WTC11 (cell line): ENCODE results near the gene SCRN3. TPM values are rescaled to one million over a fixed set of nuclear protein-coding genes. Genes with fewer than 3 reads are reported as not detected.

ENCODE experiments used
- ATAC-seq: fragments of 200-7000 bp; cut with Tn5 transposase; 2 replicates; pipeline ENCODE4 v1.10.0; 2021; ENCODE audit warnings: mild to moderate bottlenecking, moderate library complexity
- Bru-seq: library from RNA; stranded (reverse); fragments of 400-500 nt; gene quantifications from one replicate; lab custom pipeline; 2021; lab: Mats Ljungman, UMichigan
- CTCF ChIA-PET: fragments of 300-600 bp; sonication (Branson Sonifier 250); formaldehyde crosslinking; loops from one replicate; lab custom pipeline; 2021; ENCODE audit warnings: antibody characterized with exemption; lab: Charles Lee
- POLR2A ChIA-PET: fragments of 350-600 bp; sonication (Branson Sonifier 250); formaldehyde crosslinking; loops from one replicate; lab custom pipeline; 2021; ENCODE audit warnings: antibody characterized with exemption; lab: Charles Lee
- DNase-seq: peaks from one replicate; pipeline ENCODE4 v3.0.0; 2021; ENCODE audit warnings: low spot score
- H3K27ac Mint-ChIP-seq: 2 replicates; pipeline ENCODE4 v1.8.0; 2021; ENCODE audit warnings: mixed read lengths
- H3K27me3 Mint-ChIP-seq: 2 replicates; pipeline ENCODE4 v1.8.0; 2021; ENCODE audit warnings: low read depth, mild to moderate bottlenecking, moderate library complexity, mixed read lengths
- H3K36me3 Mint-ChIP-seq: 2 replicates; pipeline ENCODE4 v1.8.0; 2021; ENCODE audit warnings: mixed read lengths
- H3K4me1 Mint-ChIP-seq: 2 replicates; pipeline ENCODE4 v1.8.0; 2022; ENCODE audit warnings: mixed read lengths
- H3K4me3 Mint-ChIP-seq: 2 replicates; pipeline ENCODE4 v1.8.0; 2021; ENCODE audit warnings: mild to moderate bottlenecking, moderate library complexity, mixed read lengths
- H3K9me3 Mint-ChIP-seq: 2 replicates; pipeline ENCODE4 v1.8.0; 2021; ENCODE audit warnings: mixed read lengths
- AR ChIP-seq: fragments of 250-450 bp; sonication (Bioruptor Pico); IDR thresholded peaks from 2 replicates; pipeline ENCODE4 v1.9.0; 2021; ENCODE audit warnings: mild to moderate bottlenecking
- ATF1 ChIP-seq: sonication (generic); formaldehyde crosslinking; IDR thresholded peaks from 2 replicates; pipeline ENCODE4 v1.8.1; 2023; ENCODE audit warnings: mild to moderate bottlenecking, moderate library complexity, missing genetic modification reagents
- CBFB ChIP-seq: sonication (generic); formaldehyde crosslinking; IDR thresholded peaks from 2 replicates; pipeline ENCODE4 v1.8.1; 2022; ENCODE audit warnings: mild to moderate bottlenecking, low read depth, missing genetic modification reagents
- CREM ChIP-seq: sonication (generic); formaldehyde crosslinking; IDR thresholded peaks from 2 replicates; pipeline ENCODE4 v1.8.1; 2022; ENCODE audit warnings: mild to moderate bottlenecking, missing genetic modification reagents, moderate library complexity
- EMX1 ChIP-seq: fragments of 250-450 bp; sonication (Bioruptor Pico); IDR thresholded peaks from 2 replicates; pipeline ENCODE4 v1.8.0; 2021; ENCODE audit warnings: mild to moderate bottlenecking
- FOXP1 ChIP-seq: sonication (generic); formaldehyde crosslinking; IDR thresholded peaks from 2 replicates; pipeline ENCODE4 v1.8.0; 2022; ENCODE audit warnings: missing genetic modification reagents, mild to moderate bottlenecking, moderate library complexity, borderline replicate concordance
- GABPB1 ChIP-seq: sonication (generic); formaldehyde crosslinking; IDR thresholded peaks from 2 replicates; pipeline ENCODE4 v1.8.1; 2023; ENCODE audit warnings: mild to moderate bottlenecking, missing genetic modification reagents
- GTF2I ChIP-seq: fragments of 250-450 bp; sonication (Bioruptor Pico); conservative IDR thresholded peaks from 2 replicates; pipeline ENCODE4 v1.4.0; 2021; ENCODE audit warnings: mild to moderate bottlenecking
- HMGXB4 ChIP-seq: sonication (generic); formaldehyde crosslinking; IDR thresholded peaks from 2 replicates; pipeline ENCODE4 v1.8.1; 2023; ENCODE audit warnings: mild to moderate bottlenecking, moderate library complexity, missing genetic modification reagents
- IRF1 ChIP-seq: sonication (generic); formaldehyde crosslinking; IDR thresholded peaks from 2 replicates; pipeline ENCODE4 v1.8.0; 2023; ENCODE audit warnings: missing genetic modification reagents
- MXD4 ChIP-seq: fragments of 250-450 bp; sonication (Bioruptor Pico); IDR thresholded peaks from 2 replicates; pipeline ENCODE4 v1.8.0; 2021; ENCODE audit warnings: mild to moderate bottlenecking, moderate library complexity, borderline replicate concordance
- MYBL2 ChIP-seq: sonication (generic); formaldehyde crosslinking; IDR thresholded peaks from 2 replicates; pipeline ENCODE4 v1.8.1; 2023; ENCODE audit warnings: mild to moderate bottlenecking, moderate library complexity, missing genetic modification reagents
- NFATC4 ChIP-seq: fragments of 250-450 bp; sonication (Bioruptor Pico); IDR thresholded peaks from 2 replicates; pipeline ENCODE4 v1.9.0; 2021; ENCODE audit warnings: mild to moderate bottlenecking
- NFYB ChIP-seq: sonication (generic); formaldehyde crosslinking; conservative IDR thresholded peaks from 2 replicates; pipeline ENCODE4 v1.8.0; 2022; ENCODE audit warnings: low read depth, missing genetic modification reagents
- NR2C2 ChIP-seq: sonication (generic); formaldehyde crosslinking; IDR thresholded peaks from 2 replicates; pipeline ENCODE4 v1.8.0; 2022; ENCODE audit warnings: mild to moderate bottlenecking, missing genetic modification reagents
- PRDM15 ChIP-seq: sonication (generic); formaldehyde crosslinking; IDR thresholded peaks from 2 replicates; pipeline ENCODE4 v1.8.0; 2022; ENCODE audit warnings: missing genetic modification reagents
- PRRX2 ChIP-seq: fragments of 250-450 bp; sonication (Bioruptor Pico); IDR thresholded peaks from 2 replicates; pipeline ENCODE4 v1.8.0; 2021; ENCODE audit warnings: mild to moderate bottlenecking
- RELA ChIP-seq: sonication (generic); formaldehyde crosslinking; IDR thresholded peaks from 2 replicates; pipeline ENCODE4 v1.8.1; 2022; ENCODE audit warnings: missing genetic modification reagents, mild to moderate bottlenecking, borderline replicate concordance
- SMAD3 ChIP-seq: sonication (generic); formaldehyde crosslinking; IDR thresholded peaks from 2 replicates; pipeline ENCODE4 v1.8.0; 2022; ENCODE audit warnings: missing genetic modification reagents, mild to moderate bottlenecking, borderline replicate concordance
- SMAD4 ChIP-seq: sonication (generic); formaldehyde crosslinking; IDR thresholded peaks from 2 replicates; pipeline ENCODE4 v1.8.0; 2022; ENCODE audit warnings: mild to moderate bottlenecking, missing genetic modification reagents
- SOX15 ChIP-seq: fragments of 250-450 bp; sonication (Bioruptor Pico); IDR thresholded peaks from 2 replicates; pipeline ENCODE4 v1.9.0; 2021; ENCODE audit warnings: mild to moderate bottlenecking
- TP53 ChIP-seq: sonication (generic); formaldehyde crosslinking; IDR thresholded peaks from 2 replicates; pipeline ENCODE4 v1.8.1; 2023; ENCODE audit warnings: mild to moderate bottlenecking, missing genetic modification reagents
- USF1 ChIP-seq: sonication (generic); formaldehyde crosslinking; IDR thresholded peaks from 2 replicates; pipeline ENCODE4 v1.8.0; 2022; ENCODE audit warnings: mild to moderate bottlenecking, missing genetic modification reagents
- USF2 ChIP-seq: sonication (generic); formaldehyde crosslinking; IDR thresholded peaks from 2 replicates; pipeline ENCODE4 v1.8.1; 2023; ENCODE audit warnings: mild to moderate bottlenecking, missing genetic modification reagents, moderate library complexity
- ZMAT4 ChIP-seq: fragments of 250-450 bp; sonication (Bioruptor Pico); IDR thresholded peaks from 2 replicates; pipeline ENCODE4 v1.9.0; 2021; ENCODE audit warnings: mild to moderate bottlenecking
- ZNF317 ChIP-seq: sonication (generic); formaldehyde crosslinking; IDR thresholded peaks from 2 replicates; pipeline ENCODE4 v1.8.1; 2023; ENCODE audit warnings: low read depth, mild to moderate bottlenecking, moderate library complexity, missing genetic modification reagents, borderline replicate concordance
- long read RNA-seq, 3 experiments: library from RNA in 1 of 3; library from capped mRNA in 1 of 3; library from polyadenylated mRNA in 1 of 3; unstranded in 2 of 3; stranded (forward) in 1 of 3; transcript quantifications; one replicate each; pipeline ENCODE4 v2.0.0, GENCODE V29; 2021
- total RNA-seq: library from RNA; stranded (reverse); gene quantifications from 3 replicates; pipeline ENCODE4 v1.2.3, GENCODE V29; 2021

Gene SCRN3
- total RNA-seq, result 8.0 to 13.0 TPM (median 11.3 TPM) in 3 replicates
- Bru-seq, nascent RNA, result percentile 74 among the genes with signal in this experiment
- long read RNA-seq, experiment 1, transcript SCRN3-214 (4 exons, 943 nt), result major isoform, 10 of 18 reads
- long read RNA-seq, experiment 1, partial matches to known transcripts, result 0 of 18 reads
- long read RNA-seq, experiment 1, other reads (novel, unspliced or antisense), result 6 of 18 reads
- long read RNA-seq, experiment 2, transcript SCRN3-208 (3 exons, 658 nt), result major isoform, 5 of 17 reads
- long read RNA-seq, experiment 2, partial matches to known transcripts, result 2 of 17 reads
- long read RNA-seq, experiment 2, other reads (novel, unspliced or antisense), result 5 of 17 reads
- long read RNA-seq, experiment 3, partial matches to known transcripts, result 0 of 11 reads
- long read RNA-seq, experiment 3, other reads (novel, unspliced or antisense), result 3 of 11 reads

- Mint-ChIP-seq H3K36me3 (peaks cover 1% of the 10 kb centered on the region; the same call in 1 of the 2 replicates), H3K4me3 (peak within 1 kb of the TSS; percentile 97), H3K27ac (peak within 1 kb of the TSS; percentile 98), H3K27me3 (no peaks in the 10 kb centered on the region), H3K4me1 (peaks cover 11% of the 10 kb centered on the region), H3K9me3 (no peaks in the 10 kb centered on the region)
- ATAC-seq (peak; percentile 99), DNase-seq (peak; percentile 93)
- CTCF ChIA-PET, result interaction anchor here (0.6 to 1.8 kb wide), 5 partner anchors 51 to 1692 kb away, joined by 3 to 12 read pairs (median 7); no protein-coding TSS in a partner anchor
- POLR2A ChIA-PET, result interaction anchor here (0.9 kb wide), 1 partner anchor 16 kb away, joined by 3 read pairs; no protein-coding TSS in a partner anchor
- TF ChIP-seq SOX15 (CRISPR knock-in tag) (no peak), NR2C2 (CRISPR knock-in tag) (peak; percentile 80), MXD4 (no peak), ZNF317 (CRISPR knock-in tag) (no peak), NFATC4 (CRISPR knock-in tag) (no peak), PRDM15 (CRISPR knock-in tag) (peak; percentile 27; the same call in 1 of the 2 replicates), CBFB (CRISPR knock-in tag) (no peak), EMX1 (no peak), IRF1 (CRISPR knock-in tag) (no peak), USF1 (no peak), CREM (CRISPR knock-in tag) (peak; percentile 88; the same call in 1 of the 2 replicates), GABPB1 (CRISPR knock-in tag) (0 out of 2 replicates have a peak, but pooled peaks have one; percentile 45), SMAD4 (CRISPR knock-in tag) (no peak), TP53 (CRISPR knock-in tag) (no peak), SMAD3 (CRISPR knock-in tag) (no peak), GTF2I (CRISPR knock-in tag) (no peak), PRRX2 (no peak), USF2 (CRISPR knock-in tag) (peak; percentile 34; the same call in 1 of the 2 replicates), MYBL2 (CRISPR knock-in tag) (no peak), ZMAT4 (CRISPR knock-in tag) (no peak), RELA (no peak), FOXP1 (CRISPR knock-in tag) (no peak), ATF1 (CRISPR knock-in tag) (no peak), HMGXB4 (CRISPR knock-in tag) (peak; percentile 62; the same call in 1 of the 2 replicates), NFYB (CRISPR knock-in tag) (no peak), AR (no peak)
These were observed at the start of gene SCRN3 for GRCh38 chr2:174395284-174395968. Gene SCRN3 (plus strand): TSS chr2:174395730. CDS start chr2:174398284, 2,554 bp downstream.
